ENCODE data around the gene ELAPOR2.

DNA sequence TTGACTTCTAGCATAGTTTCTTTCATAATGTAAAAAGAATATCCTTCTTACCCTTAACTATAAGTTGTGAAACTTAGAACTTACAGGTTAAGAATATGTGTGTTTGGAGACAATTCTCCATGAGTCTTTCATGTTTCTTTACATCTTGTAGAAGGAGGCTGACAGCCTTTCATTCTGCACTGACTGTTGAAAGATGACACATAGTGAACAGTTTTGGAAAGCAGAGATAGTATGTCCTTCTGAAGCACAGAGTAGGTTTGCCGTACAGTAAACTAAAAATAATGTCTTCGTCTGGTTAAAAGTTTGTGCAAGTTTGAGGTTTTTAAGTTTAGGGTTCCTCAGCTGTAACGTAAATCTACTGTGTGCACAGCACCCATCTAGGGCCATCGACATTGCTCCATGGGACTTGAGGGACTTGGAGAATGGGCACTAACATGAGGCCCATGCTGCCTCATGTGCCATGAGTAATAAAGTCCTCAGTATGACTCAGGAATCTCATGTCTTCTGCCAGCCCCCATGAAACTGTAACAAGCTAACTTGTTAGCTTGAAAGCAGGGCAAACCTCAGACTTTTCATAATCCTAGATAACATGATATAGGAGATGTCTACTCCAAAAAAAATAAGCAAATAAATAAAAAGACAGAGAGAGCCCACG lies 24.5 kb upstream of the ELAPOR2 start:
- no peak for TF ChIP-seq POLR2AphosphoS5 (IDR thresholded peaks at IDR 0.05; ENCODE audit: low read depth, low read length)
- TF ChIP-seq USF2 (IDR thresholded peaks at IDR 0.05; ENCODE audit: borderline replicate concordance, low read depth, low read length), result no peak
- TF ChIP-seq, protein P1, sequence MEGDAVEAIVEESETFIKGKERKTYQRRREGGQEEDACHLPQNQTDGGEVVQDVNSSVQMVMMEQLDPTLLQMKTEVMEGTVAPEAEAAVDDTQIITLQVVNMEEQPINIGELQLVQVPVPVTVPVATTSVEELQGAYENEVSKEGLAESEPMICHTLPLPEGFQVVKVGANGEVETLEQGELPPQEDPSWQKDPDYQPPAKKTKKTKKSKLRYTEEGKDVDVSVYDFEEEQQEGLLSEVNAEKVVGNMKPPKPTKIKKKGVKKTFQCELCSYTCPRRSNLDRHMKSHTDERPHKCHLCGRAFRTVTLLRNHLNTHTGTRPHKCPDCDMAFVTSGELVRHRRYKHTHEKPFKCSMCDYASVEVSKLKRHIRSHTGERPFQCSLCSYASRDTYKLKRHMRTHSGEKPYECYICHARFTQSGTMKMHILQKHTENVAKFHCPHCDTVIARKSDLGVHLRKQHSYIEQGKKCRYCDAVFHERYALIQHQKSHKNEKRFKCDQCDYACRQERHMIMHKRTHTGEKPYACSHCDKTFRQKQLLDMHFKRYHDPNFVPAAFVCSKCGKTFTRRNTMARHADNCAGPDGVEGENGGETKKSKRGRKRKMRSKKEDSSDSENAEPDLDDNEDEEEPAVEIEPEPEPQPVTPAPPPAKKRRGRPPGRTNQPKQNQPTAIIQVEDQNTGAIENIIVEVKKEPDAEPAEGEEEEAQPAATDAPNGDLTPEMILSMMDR (IDR thresholded peaks at IDR 0.05), result no peak
- TF ChIP-seq RFX5 (IDR thresholded peaks at IDR 0.05; ENCODE audit: low read length), result no peak
- TF ChIP-seq RXRA (IDR thresholded peaks at IDR 0.05; ENCODE audit: borderline replicate concordance, low read depth), result no peak
- TF ChIP-seq RCOR1 (IDR thresholded peaks at IDR 0.05; ENCODE audit: low read length), result no peak
- TF ChIP-seq REST (IDR thresholded peaks at IDR 0.05; ENCODE audit: low read depth, low read length), result no peak
- TF ChIP-seq EP300 (IDR thresholded peaks at IDR 0.05; ENCODE audit: borderline replicate concordance in 1 of 2, low read depth in 1 of 2, low read length in 1 of 2), result no peak
- TF ChIP-seq, protein P2, sequence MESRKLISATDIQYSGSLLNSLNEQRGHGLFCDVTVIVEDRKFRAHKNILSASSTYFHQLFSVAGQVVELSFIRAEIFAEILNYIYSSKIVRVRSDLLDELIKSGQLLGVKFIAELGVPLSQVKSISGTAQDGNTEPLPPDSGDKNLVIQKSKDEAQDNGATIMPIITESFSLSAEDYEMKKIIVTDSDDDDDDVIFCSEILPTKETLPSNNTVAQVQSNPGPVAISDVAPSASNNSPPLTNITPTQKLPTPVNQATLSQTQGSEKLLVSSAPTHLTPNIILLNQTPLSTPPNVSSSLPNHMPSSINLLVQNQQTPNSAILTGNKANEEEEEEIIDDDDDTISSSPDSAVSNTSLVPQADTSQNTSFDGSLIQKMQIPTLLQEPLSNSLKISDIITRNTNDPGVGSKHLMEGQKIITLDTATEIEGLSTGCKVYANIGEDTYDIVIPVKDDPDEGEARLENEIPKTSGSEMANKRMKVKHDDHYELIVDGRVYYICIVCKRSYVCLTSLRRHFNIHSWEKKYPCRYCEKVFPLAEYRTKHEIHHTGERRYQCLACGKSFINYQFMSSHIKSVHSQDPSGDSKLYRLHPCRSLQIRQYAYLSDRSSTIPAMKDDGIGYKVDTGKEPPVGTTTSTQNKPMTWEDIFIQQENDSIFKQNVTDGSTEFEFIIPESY (IDR thresholded peaks at IDR 0.05; ENCODE audit: borderline replicate concordance, low read depth), result no peak
- TF ChIP-seq MXI1 (IDR thresholded peaks at IDR 0.05; ENCODE audit: low read depth, low read length), result no peak
- TF ChIP-seq YY1 (IDR thresholded peaks at IDR 0.05; ENCODE audit: low read depth), result no peak
- TF ChIP-seq, protein P3, sequence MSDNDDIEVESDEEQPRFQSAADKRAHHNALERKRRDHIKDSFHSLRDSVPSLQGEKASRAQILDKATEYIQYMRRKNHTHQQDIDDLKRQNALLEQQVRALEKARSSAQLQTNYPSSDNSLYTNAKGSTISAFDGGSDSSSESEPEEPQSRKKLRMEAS (IDR thresholded peaks at IDR 0.05; ENCODE audit: low read depth), result no peak

Measured in SK-N-SH (cell line).